HG02759 (cell line): ENCODE data around the gene DDAH2.

Experiments
- ATAC-seq: cut with Tn5 transposase; IDR thresholded peaks from one replicate; pipeline ENCODE4 v1.9.1; 2021; ENCODE audit warnings: mild to moderate bottlenecking, moderate library complexity; ENCODE audit not compliant: unreplicated experiment

The DDAH2 gene

GRCh38 chr6:31761343-31761742 lies 32.2 kb upstream of the DDAH2 start:
- no peak for ATAC-seq

GRCh38 chr6:31760790-31761189 lies 31.7 kb upstream of the DDAH2 start:
- ATAC-seq, result no peak

- no peak for ATAC-seq
Observed at GRCh38 chr6:31758281-31758680, 29.2 kb upstream of the DDAH2 start.

- no peak for ATAC-seq
Observed at GRCh38 chr6:31752739-31753319, 23.7 kb upstream of the DDAH2 start.

- no peak for ATAC-seq
Observed at GRCh38 chr6:31750411-31751022, 21.4 kb upstream of the DDAH2 start.

- no peak for ATAC-seq
Observed at GRCh38 chr6:31749301-31750036, 20.4 kb upstream of the DDAH2 start.

- no peak for ATAC-seq
Observed at GRCh38 chr6:31744422-31744821, 15.3 kb upstream of the DDAH2 start.

- ATAC-seq, result no peak
Observed at GRCh38 chr6:31742894-31743293, 13.8 kb upstream of the DDAH2 start.

- no peak for ATAC-seq
Observed at GRCh38 chr6:31741815-31742214, 12.7 kb upstream of the DDAH2 start.

- peak; percentile 1 for ATAC-seq
Observed at GRCh38 chr6:31740397-31741223, 11.5 kb upstream of the DDAH2 start.

- ATAC-seq, result peak; percentile 77
Observed at GRCh38 chr6:31739639-31740396, 10.7 kb upstream of the DDAH2 start, which contains the start of gene MSH5. TSS of gene MSH5 (plus strand) at chr6:31740005. CDS start at chr6:31740467, 462 bp downstream.

- no peak for ATAC-seq
Observed at GRCh38 chr6:31737991-31738979, 9.2 kb upstream of the DDAH2 start.

- ATAC-seq, result no peak
Observed at GRCh38 chr6:31737315-31737990, 8.4 kb upstream of the DDAH2 start.

- ATAC-seq, result no peak
Observed at GRCh38 chr6:31736768-31737314, 7.7 kb upstream of the DDAH2 start.

GRCh38 chr6:31736021-31736767 lies 7.1 kb upstream of the DDAH2 start, which contains the start of gene CLIC1:
TSS of gene CLIC1 (minus strand) at chr6:31736530. CDS start at chr6:31736300, 230 bp downstream.
- peak; percentile 25 for ATAC-seq

- ATAC-seq, result peak; percentile 26
Observed at GRCh38 chr6:31734821-31735406, 5.8 kb upstream of the DDAH2 start.

- no peak for ATAC-seq
Observed at GRCh38 chr6:31734247-31734820, 5.2 kb upstream of the DDAH2 start.
